Measurements from ENCODE around the gene BCL11A. TPM values are rescaled to one million over a fixed set of nuclear protein-coding genes. Genes with fewer than 3 reads are reported as not detected.

BCL11A gene
- total RNA-seq, 2 experiments from 2014 or later: 0.03 TPM; not detected in 1

- DNase-seq: no peak
- CTCF ChIA-PET: no interaction called here
Observed at GRCh38 chr2:60460577-60461420, 92.7 kb downstream of the BCL11A start.

GRCh38 chr2:60459851-60460250, 93.6 kb downstream of the BCL11A start:
- Mint-ChIP-seq H3K9me3 (ENCODE audit: insufficient read depth) (no peaks in the 10 kb centered on the region), H3K27ac (no peak overlapping the region), H3K4me3 (no peak overlapping the region), H3K27me3 (ENCODE audit: low read depth) (peaks cover 10% of the 10 kb centered on the region), H3K36me3 (ENCODE audit: low read depth) (no peaks in the 10 kb centered on the region), H3K4me1 (ENCODE audit: low read depth) (no peaks in the 10 kb centered on the region)
- POLR2A ChIA-PET: no interaction called here
- no peak for ATAC-seq
- CTCF ChIA-PET: no interaction called here
- DNase-seq: no peak

More at GRCh38 chr2:60460577-60461420, 92.7 kb downstream of the BCL11A start:
- POLR2A ChIA-PET: no interaction called here
- H3K27me3 Mint-ChIP-seq (ENCODE audit: low read depth): peaks cover 9% of the 10 kb centered on the region
- H3K4me3 Mint-ChIP-seq: no peak overlapping the region
- H3K4me1 Mint-ChIP-seq (ENCODE audit: low read depth): no peaks in the 10 kb centered on the region
- H3K9me3 Mint-ChIP-seq (ENCODE audit: insufficient read depth): no peaks in the 10 kb centered on the region
- no peak for ATAC-seq
- H3K27ac Mint-ChIP-seq: no peak overlapping the region
- H3K36me3 Mint-ChIP-seq (ENCODE audit: low read depth): no peaks in the 10 kb centered on the region

- Mint-ChIP-seq H3K4me3 (no peak overlapping the region), H3K4me1 (ENCODE audit: low read depth) (no peaks in the 10 kb centered on the region), H3K27ac (no peak overlapping the region), H3K9me3 (ENCODE audit: insufficient read depth) (no peaks in the 10 kb centered on the region), H3K27me3 (ENCODE audit: low read depth) (peaks cover 10% of the 10 kb centered on the region), H3K36me3 (ENCODE audit: low read depth) (no peaks in the 10 kb centered on the region)
- POLR2A ChIA-PET: no interaction called here
- no peak for ATAC-seq
- no peak for DNase-seq
- CTCF ChIA-PET: no interaction called here
Observed at GRCh38 chr2:60456115-60456770, 97.2 kb downstream of the BCL11A start.

- Mint-ChIP-seq H3K27ac (no peak overlapping the region), H3K36me3 (ENCODE audit: low read depth) (no peaks in the 10 kb centered on the region), H3K4me3 (no peak overlapping the region), H3K9me3 (ENCODE audit: insufficient read depth) (no peaks in the 10 kb centered on the region), H3K4me1 (ENCODE audit: low read depth) (no peaks in the 10 kb centered on the region), H3K27me3 (ENCODE audit: low read depth) (peaks cover 10% of the 10 kb centered on the region)
- CTCF ChIA-PET: no interaction called here
- ATAC-seq (no peak), DNase-seq (no peak)
- POLR2A ChIA-PET: interaction anchor here (0.6 kb wide), 1 partner anchor 1819 kb away, joined by 4 read pairs; no protein-coding TSS in a partner anchor
Observed at GRCh38 chr2:60453872-60454271, 99.6 kb downstream of the BCL11A start.

- POLR2A ChIA-PET: no interaction called here
- H3K4me3 Mint-ChIP-seq: no peak overlapping the region
- no peak for ATAC-seq
- no peaks in the 10 kb centered on the region for H3K36me3 Mint-ChIP-seq (ENCODE audit: low read depth)
- no peak overlapping the region for H3K27ac Mint-ChIP-seq
- no peaks in the 10 kb centered on the region for H3K9me3 Mint-ChIP-seq (ENCODE audit: insufficient read depth)
- no peaks in the 10 kb centered on the region for H3K4me1 Mint-ChIP-seq (ENCODE audit: low read depth)
- CTCF ChIA-PET: no interaction called here
- peaks cover 10% of the 10 kb centered on the region for H3K27me3 Mint-ChIP-seq (ENCODE audit: low read depth)
- no peak for DNase-seq
Observed at GRCh38 chr2:60453301-60453700, 100.2 kb downstream of the BCL11A start.

GRCh38 chr2:60450488-60450887, 103.0 kb downstream of the BCL11A start:
- Mint-ChIP-seq H3K4me3 (no peak overlapping the region), H3K36me3 (ENCODE audit: low read depth) (no peaks in the 10 kb centered on the region), H3K9me3 (ENCODE audit: insufficient read depth) (no peaks in the 10 kb centered on the region), H3K4me1 (ENCODE audit: low read depth) (no peaks in the 10 kb centered on the region), H3K27me3 (ENCODE audit: low read depth) (no peaks in the 10 kb centered on the region), H3K27ac (no peak overlapping the region)
- POLR2A ChIA-PET: no interaction called here
- no peak for ATAC-seq
- DNase-seq: no peak
- CTCF ChIA-PET: no interaction called here

- ChIA-PET POLR2A (no interaction called here), CTCF (interaction anchor here (0.9 kb wide), 1 partner anchor 8 kb away, joined by 5 read pairs; no protein-coding TSS in a partner anchor)
- no peaks in the 10 kb centered on the region for H3K4me1 Mint-ChIP-seq (ENCODE audit: low read depth)
- ATAC-seq (no peak), DNase-seq (no peak)
- no peak overlapping the region for H3K27ac Mint-ChIP-seq
- H3K9me3 Mint-ChIP-seq (ENCODE audit: insufficient read depth): no peaks in the 10 kb centered on the region
- no peaks in the 10 kb centered on the region for H3K27me3 Mint-ChIP-seq (ENCODE audit: low read depth)
- H3K4me3 Mint-ChIP-seq: no peak overlapping the region
- H3K36me3 Mint-ChIP-seq (ENCODE audit: low read depth): no peaks in the 10 kb centered on the region
Observed at GRCh38 chr2:60447943-60448342, 105.5 kb downstream of the BCL11A start.

GRCh38 chr2:60446413-60447267, 106.8 kb downstream of the BCL11A start:
- Mint-ChIP-seq H3K36me3 (ENCODE audit: low read depth) (no peaks in the 10 kb centered on the region), H3K4me3 (no peak overlapping the region), H3K4me1 (ENCODE audit: low read depth) (no peaks in the 10 kb centered on the region), H3K9me3 (ENCODE audit: insufficient read depth) (no peaks in the 10 kb centered on the region), H3K27me3 (ENCODE audit: low read depth) (no peaks in the 10 kb centered on the region), H3K27ac (no peak overlapping the region)
- CTCF ChIA-PET: no interaction called here
- no peak for DNase-seq
- no peak for ATAC-seq
- POLR2A ChIA-PET: no interaction called here

- ChIA-PET CTCF (no interaction called here), POLR2A (no interaction called here)
- H3K9me3 Mint-ChIP-seq (ENCODE audit: insufficient read depth): no peaks in the 10 kb centered on the region
- DNase-seq (no peak), ATAC-seq (no peak)
- no peak overlapping the region for H3K4me3 Mint-ChIP-seq
- no peaks in the 10 kb centered on the region for H3K4me1 Mint-ChIP-seq (ENCODE audit: low read depth)
- no peaks in the 10 kb centered on the region for H3K27me3 Mint-ChIP-seq (ENCODE audit: low read depth)
- no peak overlapping the region for H3K27ac Mint-ChIP-seq
- H3K36me3 Mint-ChIP-seq (ENCODE audit: low read depth): no peaks in the 10 kb centered on the region
Observed at GRCh38 chr2:60445684-60446179, 107.7 kb downstream of the BCL11A start.

- ChIA-PET CTCF (no interaction called here), POLR2A (no interaction called here)
- Mint-ChIP-seq H3K4me3 (no peak overlapping the region), H3K36me3 (ENCODE audit: low read depth) (no peaks in the 10 kb centered on the region), H3K9me3 (ENCODE audit: insufficient read depth) (no peaks in the 10 kb centered on the region), H3K27me3 (ENCODE audit: low read depth) (peaks cover 2% of the 10 kb centered on the region), H3K27ac (no peak overlapping the region), H3K4me1 (ENCODE audit: low read depth) (no peaks in the 10 kb centered on the region)
- ATAC-seq (no peak), DNase-seq (no peak)
Observed at GRCh38 chr2:60442608-60443007, 110.8 kb downstream of the BCL11A start.

- Mint-ChIP-seq H3K27ac (no peak overlapping the region), H3K9me3 (ENCODE audit: insufficient read depth) (no peaks in the 10 kb centered on the region), H3K36me3 (ENCODE audit: low read depth) (no peaks in the 10 kb centered on the region), H3K4me3 (no peak overlapping the region), H3K4me1 (ENCODE audit: low read depth) (no peaks in the 10 kb centered on the region), H3K27me3 (ENCODE audit: low read depth) (peaks cover 2% of the 10 kb centered on the region)
- no peak for DNase-seq
- ATAC-seq: no peak
- CTCF ChIA-PET: no interaction called here
- POLR2A ChIA-PET: no interaction called here
Observed at GRCh38 chr2:60441800-60442199, 111.7 kb downstream of the BCL11A start.

- ATAC-seq (no peak), DNase-seq (no peak)
- Mint-ChIP-seq H3K4me1 (ENCODE audit: low read depth) (no peaks in the 10 kb centered on the region), H3K4me3 (no peak overlapping the region), H3K27me3 (ENCODE audit: low read depth) (peaks cover 2% of the 10 kb centered on the region), H3K9me3 (ENCODE audit: insufficient read depth) (no peaks in the 10 kb centered on the region), H3K36me3 (ENCODE audit: low read depth) (no peaks in the 10 kb centered on the region), H3K27ac (no peak overlapping the region)
- POLR2A ChIA-PET: no interaction called here
- CTCF ChIA-PET: no interaction called here
Observed at GRCh38 chr2:60440767-60441163, 112.7 kb downstream of the BCL11A start.
